Measurements from ENCODE around the gene CSNK2B.

The CSNK2B gene

GRCh38 chr6:31621991-31622390, 43.9 kb upstream of the CSNK2B start:
- in situ Hi-C loops (cut with HindIII; ENCODE audit: low sequenced_read_pairs), result no loop called here
- H3K4me3 ChIP-seq (ENCODE audit: low read depth, low read length), result peak overlapping the region; percentile 96
- no peak for TF ChIP-seq CTCF (IDR thresholded peaks at IDR 0.05; ENCODE audit: low read depth, low read length, missing control alignments)
- no peak for DNase-seq (ENCODE audit: low read depth)

DNA sequence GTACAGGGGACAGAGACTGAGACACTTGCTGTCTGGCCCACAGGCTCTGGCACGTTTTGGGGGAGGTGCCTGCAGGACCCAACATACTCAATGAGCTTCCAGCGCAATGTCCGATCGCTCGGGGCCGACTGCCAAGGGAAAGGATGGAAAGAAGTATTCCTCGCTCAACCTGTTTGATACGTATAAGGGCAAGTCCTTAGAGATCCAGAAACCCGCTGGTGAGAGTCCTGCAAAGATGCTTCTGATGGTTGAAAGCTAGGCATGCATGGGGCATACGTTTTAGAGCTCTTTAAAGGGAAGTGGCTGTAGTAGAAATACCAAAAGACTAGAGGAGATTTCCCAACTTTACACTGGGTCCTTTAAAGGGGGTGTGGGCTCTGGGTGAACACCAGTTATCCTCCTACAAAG, 43.2 kb upstream of the CSNK2B start:
- TF ChIP-seq CTCF (IDR thresholded peaks at IDR 0.05; ENCODE audit: low read depth, low read length, missing control alignments), result no peak
- no peak for DNase-seq (ENCODE audit: low read depth)
- H3K4me3 ChIP-seq (ENCODE audit: low read depth, low read length), result peak overlapping the region; percentile 96
- in situ Hi-C loops (cut with HindIII; ENCODE audit: low sequenced_read_pairs), result no loop called here

- no peak overlapping the region for H3K4me3 ChIP-seq (ENCODE audit: low read depth, low read length)
- no peak for TF ChIP-seq CTCF (IDR thresholded peaks at IDR 0.05; ENCODE audit: low read depth, low read length, missing control alignments)
- DNase-seq (ENCODE audit: low read depth), result no peak
- in situ Hi-C loops (cut with HindIII; ENCODE audit: low sequenced_read_pairs), result no loop called here
Measured at GRCh38 chr6:31624070-31624469, 41.8 kb upstream of the CSNK2B start.

DNA sequence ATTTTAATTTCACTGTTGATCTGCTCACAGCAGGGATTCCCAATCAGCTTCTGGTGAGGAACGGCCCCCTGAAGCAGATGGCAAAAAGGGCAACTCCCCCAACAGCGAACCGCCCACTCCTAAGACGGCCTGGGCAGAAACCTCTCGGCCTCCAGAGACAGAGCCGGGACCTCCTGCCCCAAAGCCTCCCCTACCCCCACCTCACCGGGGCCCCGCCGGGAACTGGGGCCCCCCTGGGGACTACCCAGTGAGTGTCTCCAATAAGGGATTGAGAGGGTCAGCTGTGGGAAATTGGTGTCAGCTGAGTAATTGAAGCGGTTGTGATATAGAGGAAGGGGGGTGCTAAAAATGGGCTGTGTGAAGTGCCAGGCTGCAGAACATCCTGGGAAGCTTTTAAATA, 38.9 kb upstream of the CSNK2B start:
- no peak for TF ChIP-seq CTCF (IDR thresholded peaks at IDR 0.05; ENCODE audit: low read depth, low read length, missing control alignments)
- DNase-seq (ENCODE audit: low read depth), result no peak
- H3K4me3 ChIP-seq (ENCODE audit: low read depth, low read length), result no peak overlapping the region
- in situ Hi-C loops (cut with HindIII; ENCODE audit: low sequenced_read_pairs), result no loop called here

GRCh38 chr6:31627690-31628287, 38.1 kb upstream of the CSNK2B start:
- no peak overlapping the region for H3K4me3 ChIP-seq (ENCODE audit: low read depth, low read length)
- DNase-seq (ENCODE audit: low read depth), result no peak
- in situ Hi-C loops (cut with HindIII; ENCODE audit: low sequenced_read_pairs), result no loop called here
- no peak for TF ChIP-seq CTCF (IDR thresholded peaks at IDR 0.05; ENCODE audit: low read depth, low read length, missing control alignments)

- H3K4me3 ChIP-seq (ENCODE audit: low read depth, low read length), result no peak overlapping the region
- TF ChIP-seq CTCF (IDR thresholded peaks at IDR 0.05; ENCODE audit: low read depth, low read length, missing control alignments), result no peak
- DNase-seq (ENCODE audit: low read depth), result no peak
- in situ Hi-C loops (cut with HindIII; ENCODE audit: low sequenced_read_pairs), result no loop called here
Measured at GRCh38 chr6:31629014-31629413, 36.9 kb upstream of the CSNK2B start.
